GM18909 (cell line): ENCODE data around the gene FBXO27.
"Not testable (repeated sequence)": the region's sequence is repeated elsewhere in the genome, so short reads cannot be mapped to it uniquely, and the experiment has no call there.

Experiments
- ATAC-seq: cut with Tn5 transposase; IDR thresholded peaks from one replicate; pipeline ENCODE4 v1.9.1; 2021; ENCODE audit warnings: mild to moderate bottlenecking; ENCODE audit not compliant: unreplicated experiment, poor library complexity

Gene FBXO27

GRCh38 chr19:38989614-38990013, 42.7 kb downstream of the FBXO27 start:
- ATAC-seq = not testable (repeated sequence)

- no peak for ATAC-seq
These were observed 43.2 kb downstream of the FBXO27 start for GRCh38 chr19:38989066-38989605.

- not testable (repeated sequence) for ATAC-seq
These were observed 43.7 kb downstream of the FBXO27 start for GRCh38 chr19:38988627-38989026.

GRCh38 chr19:38987745-38988144, 44.6 kb downstream of the FBXO27 start:
- not testable (repeated sequence) for ATAC-seq

- no peak for ATAC-seq
These were observed 47.1 kb downstream of the FBXO27 start for GRCh38 chr19:38985262-38985661.

- ATAC-seq = no peak
These were observed 51.6 kb downstream of the FBXO27 start for GRCh38 chr19:38980583-38981374.

GRCh38 chr19:38979812-38980211, 52.5 kb downstream of the FBXO27 start:
- ATAC-seq = no peak

GRCh38 chr19:38978326-38978689, 54.0 kb downstream of the FBXO27 start:
- ATAC-seq = no peak

- no peak for ATAC-seq
These were observed 54.7 kb downstream of the FBXO27 start for GRCh38 chr19:38977445-38978325.

GRCh38 chr19:38975861-38976271, 56.5 kb downstream of the FBXO27 start:
- ATAC-seq = no peak

GRCh38 chr19:38975214-38975860, 57.0 kb downstream of the FBXO27 start, which contains the start of gene FBXO17:
Gene FBXO17 (minus strand): TSS chr19:38975742. CDS start chr19:38950319, 25,423 bp downstream.
- no peak for ATAC-seq

- no peak for ATAC-seq
These were observed 57.6 kb downstream of the FBXO27 start for GRCh38 chr19:38974624-38975213.
